ENCODE data around the gene CCDC190. TPM values are rescaled to one million over a fixed set of nuclear protein-coding genes. Genes with fewer than 3 reads are reported as not detected.
"Not testable (repeated sequence)": the region's sequence is repeated elsewhere in the genome, so short reads cannot be mapped to it uniquely, and the experiment has no call there.

The CCDC190 gene
- total RNA-seq, result 0.19 and 2.2 TPM in 2 replicates

- DNase-seq (ENCODE audit: extremely low read depth, low read depth, low spot score), result no peak
Observed at GRCh38 chr1:162861101-162861500, at the start of gene CCDC190. TSS of gene CCDC190 (minus strand) at chr1:162861175. CDS start at chr1:162859646, 1,529 bp downstream.

GRCh38 chr1:162910161-162910560, 49.2 kb upstream of the CCDC190 start:
- no peak for DNase-seq (ENCODE audit: extremely low read depth, low read depth, low spot score)

GRCh38 chr1:162908780-162909179, 47.8 kb upstream of the CCDC190 start:
- no peak for DNase-seq (ENCODE audit: extremely low read depth, low read depth, low spot score)

GRCh38 chr1:162908236-162908635, 47.3 kb upstream of the CCDC190 start:
- no peak for DNase-seq (ENCODE audit: extremely low read depth, low read depth, low spot score)

GRCh38 chr1:162906485-162906884, 45.5 kb upstream of the CCDC190 start:
- DNase-seq (ENCODE audit: extremely low read depth, low read depth, low spot score), result no peak

- no peak for DNase-seq (ENCODE audit: extremely low read depth, low read depth, low spot score)
Observed at GRCh38 chr1:162905174-162906158, 44.5 kb upstream of the CCDC190 start.

- no peak for DNase-seq (ENCODE audit: extremely low read depth, low read depth, low spot score)
Observed at GRCh38 chr1:162904579-162904978, 43.6 kb upstream of the CCDC190 start.

- DNase-seq (ENCODE audit: extremely low read depth, low read depth, low spot score), result no peak
Observed at GRCh38 chr1:162904023-162904422, 43.0 kb upstream of the CCDC190 start.

GRCh38 chr1:162903246-162903645, 42.3 kb upstream of the CCDC190 start:
- DNase-seq (ENCODE audit: extremely low read depth, low read depth, low spot score), result no peak

- DNase-seq (ENCODE audit: extremely low read depth, low read depth, low spot score), result no peak
Observed at GRCh38 chr1:162902416-162902815, 41.4 kb upstream of the CCDC190 start.

GRCh38 chr1:162901243-162901642, 40.3 kb upstream of the CCDC190 start:
- no peak for DNase-seq (ENCODE audit: extremely low read depth, low read depth, low spot score)

GRCh38 chr1:162899422-162900146, 38.6 kb upstream of the CCDC190 start:
- no peak for DNase-seq (ENCODE audit: extremely low read depth, low read depth, low spot score)

GRCh38 chr1:162893612-162893908, 32.6 kb upstream of the CCDC190 start:
- DNase-seq (ENCODE audit: extremely low read depth, low read depth, low spot score), result no peak

- DNase-seq (ENCODE audit: extremely low read depth, low read depth, low spot score), result no peak
Observed at GRCh38 chr1:162892906-162893611, 32.1 kb upstream of the CCDC190 start.

- DNase-seq (ENCODE audit: extremely low read depth, low read depth, low spot score), result no peak
Observed at GRCh38 chr1:162889989-162890388, 29.0 kb upstream of the CCDC190 start.

GRCh38 chr1:162886705-162887104, 25.7 kb upstream of the CCDC190 start:
- DNase-seq (ENCODE audit: extremely low read depth, low read depth, low spot score), result no peak

GRCh38 chr1:162885265-162885664, 24.3 kb upstream of the CCDC190 start:
- no peak for DNase-seq (ENCODE audit: extremely low read depth, low read depth, low spot score)

GRCh38 chr1:162884831-162885230, 23.9 kb upstream of the CCDC190 start:
- no peak for DNase-seq (ENCODE audit: extremely low read depth, low read depth, low spot score)

- DNase-seq (ENCODE audit: extremely low read depth, low read depth, low spot score), result no peak
Observed at GRCh38 chr1:162882248-162882674, 21.3 kb upstream of the CCDC190 start.

- no peak for DNase-seq (ENCODE audit: extremely low read depth, low read depth, low spot score)
Observed at GRCh38 chr1:162881590-162881989, 20.6 kb upstream of the CCDC190 start.

- not testable (repeated sequence) for DNase-seq (ENCODE audit: extremely low read depth, low read depth, low spot score)
Observed at GRCh38 chr1:162880617-162881016, 19.6 kb upstream of the CCDC190 start.
